Adrenal gland (tissue), 5 donors: ENCODE measurements around the gene INSL6.

Experiments
- CTCF ChIP-seq, 6 experiments: fragments of 450-650 bp in 4 of 6; fragments of 200-600 bp in 2 of 6; sonication (generic) in 1 of 6; IDR thresholded peaks; 1 replicate in 5 of 6; 2 replicates in 1 of 6; pipeline versions ENCODE4 v1.5.1 to v1.8.0; 2016 to 2021; ENCODE audit warnings: antibody characterized with exemption in 6 of 6, mild to moderate bottlenecking in 2 of 6, moderate library complexity in 1 of 6
- POLR2A ChIP-seq, 2 donors: fragments of 450-650 bp; IDR thresholded peaks; one replicate each; pipeline ENCODE4 v1.6.1; 2017; ENCODE audit warnings: antibody characterized with exemption in 2 of 2, mild to moderate bottlenecking in 2 of 2, moderate library complexity in 1 of 2
- donor health status: DM: no; HTN: no; CAD: no.

GRCh38 chr9:5146241-5146640 lies 39.2 kb downstream of the INSL6 start:
- no peak for TF ChIP-seq POLR2A (IDR thresholded peaks at IDR 0.05)
- no peak for TF ChIP-seq CTCF (IDR thresholded peaks at IDR 0.05)
